ENCODE data around the gene AEBP2. TPM values are rescaled to one million over a fixed set of nuclear protein-coding genes. Genes with fewer than 3 reads are reported as not detected.

The AEBP2 gene
- total and polyA plus RNA-seq, 2 donors (not counting 3 experiments of a cell fraction or from before 2014, with no cell fraction given) = 8.8 to 42.2 TPM

DNA sequence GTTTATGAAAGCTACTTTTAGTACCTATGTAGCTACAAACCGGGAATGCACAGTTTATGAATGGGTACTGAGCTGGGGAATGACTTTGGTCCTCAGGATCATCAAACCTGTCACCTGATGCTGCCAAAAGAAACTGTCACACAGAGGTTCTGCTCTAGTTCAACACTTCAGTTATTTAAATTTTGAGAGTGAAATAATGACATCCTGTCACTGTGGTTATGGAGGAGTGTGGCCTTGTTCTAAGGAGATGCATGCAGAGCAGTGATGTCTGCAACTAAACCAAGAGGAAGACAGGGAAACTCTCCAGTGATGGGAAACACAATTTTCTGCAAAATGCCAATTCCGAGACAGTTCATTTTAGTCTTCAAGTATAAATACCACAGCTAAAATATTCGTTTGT, 4.8 kb upstream of the AEBP2 start:
- POLR2A ChIA-PET = no interaction called here
- BruUV-seq (replicated peaks) = no TSS peak
- no peak overlapping the region for H3K9ac ChIP-seq (replicated peaks; ENCODE audit: extremely low read depth, insufficient read depth, low read length)
- no peaks in the 10 kb centered on the region for H3K79me2 ChIP-seq (ENCODE audit: control insufficient read depth, insufficient read depth, low read length)
- H3K4me3 ChIP-seq (replicated peaks in 1 of 3; ENCODE audit: insufficient read depth in 1 of 3, low read depth in 1 of 3, low read length in 3 of 3) = no peak overlapping the region
- CTCF ChIA-PET = no interaction called here
- H3K27ac ChIP-seq (ENCODE audit: insufficient read depth, low read depth, low read length) = no peak overlapping the region
- H3K4me1 ChIP-seq (ENCODE audit: control insufficient read depth, extremely low read depth, insufficient read depth, low read length) = no peaks in the 10 kb centered on the region
- DNase-seq (ENCODE audit: low read depth, low spot score) = no peak
- H3K27me3 ChIP-seq (ENCODE audit: control insufficient read depth in 2 of 2, insufficient read depth in 2 of 2, low read length in 2 of 2) = peaks cover 0 to 6% of the 10 kb centered on the region in 2 experiments
- FAIRE-seq = no peak
- H3K36me3 ChIP-seq (ENCODE audit: control insufficient read depth in 2 of 2, extremely low read depth in 1 of 2, insufficient read depth in 2 of 2, low read length in 2 of 2) = no peaks in the 10 kb centered on the region
- no peaks in the 10 kb centered on the region for H3K9me3 ChIP-seq (replicated peaks; ENCODE audit: control insufficient read depth, insufficient read depth, low read length)
- intact Hi-C loops (cut with micrococcal nuclease) (no loop called here), dilution Hi-C loops (cut with MboI; ENCODE audit: extremely low pct_ligation_motif_present, low sequenced_read_pairs) (no loop called here)
- H3K4me2 ChIP-seq (ENCODE audit: insufficient read depth, low read length) = no peak overlapping the region
- H4K20me1 ChIP-seq (replicated peaks; ENCODE audit: control insufficient read depth, extremely low read depth, insufficient read depth, low read length) = no peaks in the 10 kb centered on the region
- H3K9me1 ChIP-seq (replicated peaks; ENCODE audit: control insufficient read depth, extremely low read depth, insufficient read depth, low read length) = no peaks in the 10 kb centered on the region
- TF ChIP-seq POLR2AphosphoS5 (IDR thresholded peaks at IDR 0.05; ENCODE audit: insufficient read depth, low read depth, low read length) (no peak), MYC (IDR thresholded peaks at IDR 0.05; ENCODE audit: low read depth, low read length) (no peak), GATA2 (IDR thresholded peaks at IDR 0.05; ENCODE audit: insufficient read depth, insufficient read length, low read depth, low read length) (no peak), FOS (IDR thresholded peaks at IDR 0.05; ENCODE audit: borderline replicate concordance, insufficient read depth, low read length) (no peak), EZH2 (IDR thresholded peaks at IDR 0.05; ENCODE audit: borderline replicate concordance, low read depth, low read length, severe bottlenecking) (no peak), JUN (IDR thresholded peaks at IDR 0.05; ENCODE audit: borderline replicate concordance, insufficient read depth, insufficient read length, low read depth) (no peak), POLR2A (IDR thresholded peaks at IDR 0.05; ENCODE audit: low read depth, low read length) (no peak)
- TF ChIP-seq, protein P1, sequence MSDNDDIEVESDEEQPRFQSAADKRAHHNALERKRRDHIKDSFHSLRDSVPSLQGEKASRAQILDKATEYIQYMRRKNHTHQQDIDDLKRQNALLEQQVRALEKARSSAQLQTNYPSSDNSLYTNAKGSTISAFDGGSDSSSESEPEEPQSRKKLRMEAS (IDR thresholded peaks at IDR 0.05; ENCODE audit: insufficient read depth, insufficient read length) = no peak
- TF ChIP-seq, protein P2, sequence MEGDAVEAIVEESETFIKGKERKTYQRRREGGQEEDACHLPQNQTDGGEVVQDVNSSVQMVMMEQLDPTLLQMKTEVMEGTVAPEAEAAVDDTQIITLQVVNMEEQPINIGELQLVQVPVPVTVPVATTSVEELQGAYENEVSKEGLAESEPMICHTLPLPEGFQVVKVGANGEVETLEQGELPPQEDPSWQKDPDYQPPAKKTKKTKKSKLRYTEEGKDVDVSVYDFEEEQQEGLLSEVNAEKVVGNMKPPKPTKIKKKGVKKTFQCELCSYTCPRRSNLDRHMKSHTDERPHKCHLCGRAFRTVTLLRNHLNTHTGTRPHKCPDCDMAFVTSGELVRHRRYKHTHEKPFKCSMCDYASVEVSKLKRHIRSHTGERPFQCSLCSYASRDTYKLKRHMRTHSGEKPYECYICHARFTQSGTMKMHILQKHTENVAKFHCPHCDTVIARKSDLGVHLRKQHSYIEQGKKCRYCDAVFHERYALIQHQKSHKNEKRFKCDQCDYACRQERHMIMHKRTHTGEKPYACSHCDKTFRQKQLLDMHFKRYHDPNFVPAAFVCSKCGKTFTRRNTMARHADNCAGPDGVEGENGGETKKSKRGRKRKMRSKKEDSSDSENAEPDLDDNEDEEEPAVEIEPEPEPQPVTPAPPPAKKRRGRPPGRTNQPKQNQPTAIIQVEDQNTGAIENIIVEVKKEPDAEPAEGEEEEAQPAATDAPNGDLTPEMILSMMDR (IDR thresholded peaks at IDR 0.05; ENCODE audit: extremely low read depth in 1 of 2, insufficient read depth in 1 of 2, low read depth in 1 of 2, low read length in 2 of 2) = no peak
- H2AFZ ChIP-seq (ENCODE audit: low read depth, low read length) = no peak overlapping the region

Measured in endothelial cell of umbilical vein (primary cell).